ENCODE results near the gene DNAJC22.
"Not testable (repeated sequence)": the region's sequence is repeated elsewhere in the genome, so short reads cannot be mapped to it uniquely, and the experiment has no call there.

DNA sequence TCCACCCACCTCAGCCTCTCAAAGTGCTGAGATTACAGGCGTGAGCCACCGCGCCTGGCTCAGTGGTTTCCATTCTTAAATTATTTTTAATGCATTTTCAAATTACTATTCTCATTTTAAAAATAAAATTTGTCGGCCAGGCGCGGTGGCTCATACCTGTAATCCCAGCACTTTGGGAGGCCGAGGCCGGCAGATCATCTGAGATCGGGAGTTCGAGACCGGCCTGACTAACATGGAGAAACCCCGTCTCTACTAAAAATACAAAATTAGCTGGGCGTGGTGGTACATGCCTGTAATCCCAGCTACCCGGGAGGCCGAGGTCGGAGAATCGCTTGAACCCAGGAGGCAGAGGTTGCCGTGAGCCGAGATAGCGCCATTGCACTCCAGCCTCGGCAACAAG lies 12.9 kb upstream of the DNAJC22 start:
- TF ChIP-seq, protein P1, sequence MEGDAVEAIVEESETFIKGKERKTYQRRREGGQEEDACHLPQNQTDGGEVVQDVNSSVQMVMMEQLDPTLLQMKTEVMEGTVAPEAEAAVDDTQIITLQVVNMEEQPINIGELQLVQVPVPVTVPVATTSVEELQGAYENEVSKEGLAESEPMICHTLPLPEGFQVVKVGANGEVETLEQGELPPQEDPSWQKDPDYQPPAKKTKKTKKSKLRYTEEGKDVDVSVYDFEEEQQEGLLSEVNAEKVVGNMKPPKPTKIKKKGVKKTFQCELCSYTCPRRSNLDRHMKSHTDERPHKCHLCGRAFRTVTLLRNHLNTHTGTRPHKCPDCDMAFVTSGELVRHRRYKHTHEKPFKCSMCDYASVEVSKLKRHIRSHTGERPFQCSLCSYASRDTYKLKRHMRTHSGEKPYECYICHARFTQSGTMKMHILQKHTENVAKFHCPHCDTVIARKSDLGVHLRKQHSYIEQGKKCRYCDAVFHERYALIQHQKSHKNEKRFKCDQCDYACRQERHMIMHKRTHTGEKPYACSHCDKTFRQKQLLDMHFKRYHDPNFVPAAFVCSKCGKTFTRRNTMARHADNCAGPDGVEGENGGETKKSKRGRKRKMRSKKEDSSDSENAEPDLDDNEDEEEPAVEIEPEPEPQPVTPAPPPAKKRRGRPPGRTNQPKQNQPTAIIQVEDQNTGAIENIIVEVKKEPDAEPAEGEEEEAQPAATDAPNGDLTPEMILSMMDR (conservative IDR thresholded peaks at IDR 0.05 in 1 of 2, IDR thresholded peaks at IDR 0.05 in 1 of 2; ENCODE audit: low read depth in 1 of 2, low read length in 2 of 2): not testable (repeated sequence)
- TF ChIP-seq EZH2 (IDR thresholded peaks at IDR 0.05; ENCODE audit: low read length, missing control alignments): not testable (repeated sequence)

Measured in fibroblast of lung (primary cell).